ENCODE measurements around the gene THAP2. TPM values are rescaled to one million over a fixed set of nuclear protein-coding genes. Genes with fewer than 3 reads are reported as not detected.
A peak's percentile ranks its signal among the peaks of the same experiment; 100 is the strongest.

The THAP2 gene
- polyA plus RNA-seq, 4 donors, result 1.6 to 9.1 (median 3.0) TPM

GRCh38 chr12:71664411-71665089 is 449 bp downstream of the THAP2 start:
- H3K9me3 ChIP-seq (ENCODE audit: control insufficient read depth in 2 of 2, insufficient read depth in 1 of 2, low read depth in 1 of 2, low read length in 1 of 2), result no peaks in the 10 kb centered on the region
- no peaks in the 10 kb centered on the region for H3K27me3 ChIP-seq (ENCODE audit: control insufficient read depth in 3 of 3, insufficient read depth in 3 of 3, low read length in 3 of 3)
- peaks cover 0 to 7% (median 0%) of the 10 kb centered on the region in 3 donors for H3K36me3 ChIP-seq (ENCODE audit: control insufficient read depth in 3 of 3, insufficient read depth in 2 of 3, low read depth in 1 of 3, low read length in 3 of 3)
- H3K27ac ChIP-seq (ENCODE audit: low read depth in 1 of 3, low read length in 2 of 3), result peak overlapping the region; percentile 96 to 100 (median 98)
- peaks cover 0 to 4% (median 0%) of the 10 kb centered on the region in 3 donors for H3K4me1 ChIP-seq (ENCODE audit: control insufficient read depth in 3 of 3, insufficient read depth in 2 of 3, low read depth in 1 of 3, low read length in 2 of 3)
- 0% methylated on average over 20 of the region's 20 CpGs for WGBS, 3 donors
- DNase-seq, result peak in 1 of 2 donors; percentile 24
- H3K4me3 ChIP-seq (ENCODE audit: low read depth in 1 of 3, low read length in 3 of 3), result peak overlapping the region; percentile 77 to 90 (median 81)
- no peak for FAIRE-seq

GRCh38 chr12:71665090-71665463 is 976 bp downstream of the THAP2 start:
- Histone ChIP-seq H3K4me3 (ENCODE audit: low read depth in 1 of 3, low read length in 3 of 3) (peak overlapping the region; percentile 77 to 90 (median 81)), H3K9me3 (ENCODE audit: control insufficient read depth in 2 of 2, insufficient read depth in 1 of 2, low read depth in 1 of 2, low read length in 1 of 2) (no peaks in the 10 kb centered on the region), H3K27me3 (ENCODE audit: control insufficient read depth in 3 of 3, insufficient read depth in 3 of 3, low read length in 3 of 3) (no peaks in the 10 kb centered on the region), H3K27ac (ENCODE audit: low read depth in 1 of 3, low read length in 2 of 3) (peak overlapping the region in 1 of 3 donors; percentile 98), H3K36me3 (ENCODE audit: control insufficient read depth in 3 of 3, insufficient read depth in 2 of 3, low read depth in 1 of 3, low read length in 3 of 3) (peaks cover 0 to 7% (median 0%) of the 10 kb centered on the region in 3 donors), H3K4me1 (ENCODE audit: control insufficient read depth in 3 of 3, insufficient read depth in 2 of 3, low read depth in 1 of 3, low read length in 2 of 3) (peaks cover 0 to 4% (median 0%) of the 10 kb centered on the region in 3 donors)
- FAIRE-seq (no peak), DNase-seq (peak in 1 of 2 donors; percentile 39)
- WGBS, 3 donors, result 2 to 16% (median 3%) methylated on average over 4 of the region's 4 CpGs

GRCh38 chr12:71666259-71666658 is 2.2 kb downstream of the THAP2 start:
- 90 to 98% (median 95%) methylated on average over 5 of the region's 5 CpGs for WGBS, 3 donors
- no peak for FAIRE-seq
- no peak for DNase-seq
- H3K4me3 ChIP-seq (ENCODE audit: low read depth in 1 of 3, low read length in 3 of 3), result no peak overlapping the region
- H3K27me3 ChIP-seq (ENCODE audit: control insufficient read depth in 3 of 3, insufficient read depth in 3 of 3, low read length in 3 of 3), result no peaks in the 10 kb centered on the region
- H3K4me1 ChIP-seq (ENCODE audit: control insufficient read depth in 3 of 3, insufficient read depth in 2 of 3, low read depth in 1 of 3, low read length in 2 of 3), result peaks cover 0 to 4% (median 0%) of the 10 kb centered on the region in 3 donors
- H3K27ac ChIP-seq (ENCODE audit: low read depth in 1 of 3, low read length in 2 of 3), result no peak overlapping the region
- H3K9me3 ChIP-seq (ENCODE audit: control insufficient read depth in 2 of 2, insufficient read depth in 1 of 2, low read depth in 1 of 2, low read length in 1 of 2), result no peaks in the 10 kb centered on the region
- peaks cover 0 to 7% (median 0%) of the 10 kb centered on the region in 3 donors for H3K36me3 ChIP-seq (ENCODE audit: control insufficient read depth in 3 of 3, insufficient read depth in 2 of 3, low read depth in 1 of 3, low read length in 3 of 3)

- no peak for DNase-seq
- peaks cover 0 to under 1% (median 0%) of the 10 kb centered on the region in 3 donors for H3K36me3 ChIP-seq (ENCODE audit: control insufficient read depth in 3 of 3, insufficient read depth in 2 of 3, low read depth in 1 of 3, low read length in 3 of 3)
- no peak for FAIRE-seq
Observed at GRCh38 chr12:71671311-71671710, 7.2 kb downstream of the THAP2 start.

GRCh38 chr12:71671816-71672215 is 7.7 kb downstream of the THAP2 start:
- H3K27me3 ChIP-seq (ENCODE audit: control insufficient read depth in 3 of 3, insufficient read depth in 3 of 3, low read length in 3 of 3), result no peaks in the 10 kb centered on the region
- no peak overlapping the region for H3K27ac ChIP-seq (ENCODE audit: low read depth in 1 of 3, low read length in 2 of 3)
- no peaks in the 10 kb centered on the region for H3K4me1 ChIP-seq (ENCODE audit: control insufficient read depth in 3 of 3, insufficient read depth in 2 of 3, low read depth in 1 of 3, low read length in 2 of 3)
- H3K4me3 ChIP-seq (ENCODE audit: low read depth in 1 of 3, low read length in 3 of 3), result no peak overlapping the region
- H3K36me3 ChIP-seq (ENCODE audit: control insufficient read depth in 3 of 3, insufficient read depth in 2 of 3, low read depth in 1 of 3, low read length in 3 of 3), result no peaks in the 10 kb centered on the region
- DNase-seq (peak; percentile 21 to 28), FAIRE-seq (no peak)
- no peaks in the 10 kb centered on the region for H3K9me3 ChIP-seq (ENCODE audit: control insufficient read depth in 2 of 2, insufficient read depth in 1 of 2, low read depth in 1 of 2, low read length in 1 of 2)
- WGBS, 3 donors, result 15 to 59% (median 39%) methylated on average over 1 of the region's 1 CpG

More at GRCh38 chr12:71671311-71671710, 7.2 kb downstream of the THAP2 start:
- Histone ChIP-seq H3K4me3 (ENCODE audit: low read depth in 1 of 3, low read length in 3 of 3) (no peak overlapping the region), H3K4me1 (ENCODE audit: control insufficient read depth in 3 of 3, insufficient read depth in 2 of 3, low read depth in 1 of 3, low read length in 2 of 3) (no peaks in the 10 kb centered on the region), H3K27me3 (ENCODE audit: control insufficient read depth in 3 of 3, insufficient read depth in 3 of 3, low read length in 3 of 3) (no peaks in the 10 kb centered on the region), H3K27ac (ENCODE audit: low read depth in 1 of 3, low read length in 2 of 3) (no peak overlapping the region), H3K9me3 (ENCODE audit: control insufficient read depth in 2 of 2, insufficient read depth in 1 of 2, low read depth in 1 of 2, low read length in 1 of 2) (no peaks in the 10 kb centered on the region)

- H3K4me3 ChIP-seq (ENCODE audit: low read depth in 1 of 3, low read length in 3 of 3), result no peak overlapping the region
- FAIRE-seq, result no peak
- H3K27ac ChIP-seq (ENCODE audit: low read depth in 1 of 3, low read length in 2 of 3), result no peak overlapping the region
- no peak for DNase-seq
- no peaks in the 10 kb centered on the region for H3K9me3 ChIP-seq (ENCODE audit: control insufficient read depth in 2 of 2, insufficient read depth in 1 of 2, low read depth in 1 of 2, low read length in 1 of 2)
- no peaks in the 10 kb centered on the region for H3K27me3 ChIP-seq (ENCODE audit: control insufficient read depth in 3 of 3, insufficient read depth in 3 of 3, low read length in 3 of 3)
- no peaks in the 10 kb centered on the region for H3K36me3 ChIP-seq (ENCODE audit: control insufficient read depth in 3 of 3, insufficient read depth in 2 of 3, low read depth in 1 of 3, low read length in 3 of 3)
- peaks cover 0 to 4% (median 0%) of the 10 kb centered on the region in 3 donors for H3K4me1 ChIP-seq (ENCODE audit: control insufficient read depth in 3 of 3, insufficient read depth in 2 of 3, low read depth in 1 of 3, low read length in 2 of 3)
- WGBS, 3 donors, result 89 to 93% (median 90%) methylated on average over 1 of the region's 1 CpG
Observed at GRCh38 chr12:71682466-71682865, 18.4 kb downstream of the THAP2 start.

- Histone ChIP-seq H3K27me3 (ENCODE audit: control insufficient read depth in 3 of 3, insufficient read depth in 3 of 3, low read length in 3 of 3) (no peaks in the 10 kb centered on the region), H3K4me3 (ENCODE audit: low read depth in 1 of 3, low read length in 3 of 3) (no peak overlapping the region), H3K4me1 (ENCODE audit: control insufficient read depth in 3 of 3, insufficient read depth in 2 of 3, low read depth in 1 of 3, low read length in 2 of 3) (peaks cover 0 to 4% (median 1%) of the 10 kb centered on the region in 3 donors), H3K27ac (ENCODE audit: low read depth in 1 of 3, low read length in 2 of 3) (no peak overlapping the region), H3K9me3 (ENCODE audit: control insufficient read depth in 2 of 2, insufficient read depth in 1 of 2, low read depth in 1 of 2, low read length in 1 of 2) (no peaks in the 10 kb centered on the region), H3K36me3 (ENCODE audit: control insufficient read depth in 3 of 3, insufficient read depth in 2 of 3, low read depth in 1 of 3, low read length in 3 of 3) (no peaks in the 10 kb centered on the region)
- no peak for FAIRE-seq
- DNase-seq, result no peak
- 84 to 94% (median 89%) methylated on average over 5 of the region's 5 CpGs for WGBS, 3 donors
Observed at GRCh38 chr12:71683633-71684032, 19.5 kb downstream of the THAP2 start.

- Histone ChIP-seq H3K4me3 (ENCODE audit: low read depth in 1 of 3, low read length in 3 of 3) (no peak overlapping the region), H3K4me1 (ENCODE audit: control insufficient read depth in 3 of 3, insufficient read depth in 2 of 3, low read depth in 1 of 3, low read length in 2 of 3) (peaks cover 0 to 4% (median 1%) of the 10 kb centered on the region in 3 donors), H3K27ac (ENCODE audit: low read depth in 1 of 3, low read length in 2 of 3) (no peak overlapping the region), H3K9me3 (ENCODE audit: control insufficient read depth in 2 of 2, insufficient read depth in 1 of 2, low read depth in 1 of 2, low read length in 1 of 2) (no peaks in the 10 kb centered on the region), H3K36me3 (ENCODE audit: control insufficient read depth in 3 of 3, insufficient read depth in 2 of 3, low read depth in 1 of 3, low read length in 3 of 3) (no peaks in the 10 kb centered on the region), H3K27me3 (ENCODE audit: control insufficient read depth in 3 of 3, insufficient read depth in 3 of 3, low read length in 3 of 3) (no peaks in the 10 kb centered on the region)
- DNase-seq (peak in 1 of 2 donors; percentile 7), FAIRE-seq (no peak)
- 62 to 73% (median 67%) methylated on average over 5 of the region's 5 CpGs for WGBS, 3 donors
Observed at GRCh38 chr12:71684081-71684480, 20.0 kb downstream of the THAP2 start.
